Heart left ventricle (tissue), 16 donors: ENCODE data around the gene CAT. TPM values are rescaled to one million over a fixed set of nuclear protein-coding genes. Genes with fewer than 3 reads are reported as not detected.

Source experiments
- ATAC-seq, 4 donors: fragments of 200-7000 bp; cut with Tn5 transposase; one replicate each; pipeline ENCODE4 v1.9.1; 2020 to 2022; ENCODE audit warnings: moderate library complexity in 4 of 4, mild to moderate bottlenecking in 3 of 4, moderate number of reproducible peaks in 1 of 4
- DNase-seq, 5 donors: peaks; one replicate each; pipeline ENCODE4 v3.0.0-alpha.2; 2020
- H3K27ac ChIP-seq, 12 donors: fragments of 200-600 bp; sonication (generic) in 4 of 12; one replicate each; pipeline versions ENCODE4 v1.5.0 to v1.8.0; 2016 to 2022; ENCODE audit warnings: mild to moderate bottlenecking in 2 of 12
- H3K27me3 ChIP-seq, 9 donors: fragments of 200-600 bp; sonication (generic) in 2 of 9; one replicate each; pipeline versions ENCODE4 v1.5.1 to v1.8.0; 2016 to 2022; ENCODE audit warnings: mild to moderate bottlenecking in 3 of 9
- H3K36me3 ChIP-seq, 9 donors: fragments of 200-600 bp; sonication (generic) in 2 of 9; one replicate each; pipeline versions ENCODE4 v1.5.0 to v1.8.0; 2018 to 2022; ENCODE audit warnings: mild to moderate bottlenecking in 2 of 9
- H3K4me1 ChIP-seq, 12 donors: fragments of 200-600 bp; sonication (generic) in 4 of 12; one replicate each; pipeline versions ENCODE4 v1.5.0 to v1.8.0; 2016 to 2022; ENCODE audit warnings: mild to moderate bottlenecking in 3 of 12
- H3K4me3 ChIP-seq, 12 donors: fragments of 200-600 bp; sonication (generic) in 4 of 12; one replicate each; pipeline versions ENCODE4 v1.5.0 to v1.8.0; 2017 to 2022; ENCODE audit warnings: mild to moderate bottlenecking in 9 of 12, moderate library complexity in 4 of 12
- H3K9me3 ChIP-seq, 12 donors: fragments of 200-600 bp; sonication (generic) in 4 of 12; one replicate each; pipeline versions ENCODE4 v1.5.0 to v1.8.0; 2016 to 2022; ENCODE audit warnings: mild to moderate bottlenecking in 1 of 12
- POLR2A ChIP-seq, 2 donors: fragments of 450-650 bp; IDR thresholded peaks; one replicate each; pipeline ENCODE4 v1.6.1; 2017; ENCODE audit warnings: antibody characterized with exemption in 2 of 2, mild to moderate bottlenecking in 2 of 2, moderate library complexity in 2 of 2
- WGBS, 4 donors: extraction: QIAGEN DNeasy Blood & Tissue Kit in 2 of 4; methylation state at CpG; one replicate each; pipeline versions ENCODE4 v1.1.5 to v1.1.7; 2013 to 2018; 5-methylcytosine and 5-hydroxymethylcytosine counted together
- intact Hi-C, 10 donors: fragments of 100-400 bp; cut with DNase I; formaldehyde crosslinking; loops; one replicate each; pipeline versions ENCODE4 v1.11.1 to v1.14.2; 2022
- polyA plus RNA-seq, 2 donors: library from polyadenylated mRNA; stranded (reverse); fragments of 200-250 nt; gene quantifications; one replicate each; pipeline ENCODE4 v1.2.3, GENCODE V29; 2013
- total RNA-seq, 9 donors: library from RNA; depleted of rRNA in 2 of 9; stranded (reverse); fragments of >200 nt in 2 of 9; fragmentation: NEBNext Ultra II Directional in 3 of 9; extraction: Animal tissue kit (Norgen Biotek cat#: 25700) in 3 of 9; gene quantifications; one replicate each; pipeline versions ENCODE4 v1.1.0 to v1.2.4, GENCODE V29; 2016 to 2023
- TF ChIP-seq, protein P1 (sequence below), 12 donors: fragments of 200-600 bp; sonication (generic) in 4 of 12; IDR thresholded peaks; one replicate each; pipeline versions ENCODE4 v1.5.0 to v1.8.0; 2018 to 2022; ENCODE audit warnings: antibody characterized with exemption in 12 of 12, mild to moderate bottlenecking in 5 of 12
- donor health status: ischemic (EF 13 %, LVEDD 7.1; RV severe dilation, severe dysfunction).
- donor health status: healthy with polysubstance abuse.
- donor health status: DM: no; HTN: yes; CAD: no.
- donor health status: DM: no; HTN: no; CAD: no.
- donor health status: ischemic (EF 25% LVEDD 6.9; RV normal size, moderate dysfunction).
- donor health status: ischemic (EF 25% LVEDD 5.7; RV mildly dilated, moderate dysfunction).
- donor health status: healthy.
- donor health status: DM: yes; HTN: yes; CAD: no.
- donor health status: ischemic (EF 35%, LVEDD 5.7; RV mildly dilated, moderate dysfunction).
- donor health status: nonischemic (EF 11% LVEDD 7.7; RV severe dilation, severe dysfunction).
- donor health status: DM: yes; HTN: yes; CAD: no.
- donor health status: PGD.
- donor health status: ischemic (EF 29% LVEDD 5.4; RV normal size, mild dysfunction).
- donor health status: nonischemic (EF 23%, LVEDD 6.1; RV moderate dilation, normal function).

The CAT gene
- total and polyA plus RNA-seq, 11 donors, result 49.9 to 183 (median 88.6) TPM

- Histone ChIP-seq H3K4me3 (no peak overlapping the region), H3K36me3 (no peaks in the 10 kb centered on the region), H3K9me3 (no peaks in the 10 kb centered on the region), H3K27me3 (peaks cover 0 to 3% (median 0%) of the 10 kb centered on the region in 9 donors), H3K27ac (no peak overlapping the region), H3K4me1 (no peaks in the 10 kb centered on the region)
- WGBS, 4 donors, result 88 to 91% (median 89%) methylated on average over 12 of the region's 12 CpGs
- no peak for TF ChIP-seq POLR2A (IDR thresholded peaks at IDR 0.05)
- TF ChIP-seq, protein P1, sequence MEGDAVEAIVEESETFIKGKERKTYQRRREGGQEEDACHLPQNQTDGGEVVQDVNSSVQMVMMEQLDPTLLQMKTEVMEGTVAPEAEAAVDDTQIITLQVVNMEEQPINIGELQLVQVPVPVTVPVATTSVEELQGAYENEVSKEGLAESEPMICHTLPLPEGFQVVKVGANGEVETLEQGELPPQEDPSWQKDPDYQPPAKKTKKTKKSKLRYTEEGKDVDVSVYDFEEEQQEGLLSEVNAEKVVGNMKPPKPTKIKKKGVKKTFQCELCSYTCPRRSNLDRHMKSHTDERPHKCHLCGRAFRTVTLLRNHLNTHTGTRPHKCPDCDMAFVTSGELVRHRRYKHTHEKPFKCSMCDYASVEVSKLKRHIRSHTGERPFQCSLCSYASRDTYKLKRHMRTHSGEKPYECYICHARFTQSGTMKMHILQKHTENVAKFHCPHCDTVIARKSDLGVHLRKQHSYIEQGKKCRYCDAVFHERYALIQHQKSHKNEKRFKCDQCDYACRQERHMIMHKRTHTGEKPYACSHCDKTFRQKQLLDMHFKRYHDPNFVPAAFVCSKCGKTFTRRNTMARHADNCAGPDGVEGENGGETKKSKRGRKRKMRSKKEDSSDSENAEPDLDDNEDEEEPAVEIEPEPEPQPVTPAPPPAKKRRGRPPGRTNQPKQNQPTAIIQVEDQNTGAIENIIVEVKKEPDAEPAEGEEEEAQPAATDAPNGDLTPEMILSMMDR (IDR thresholded peaks at IDR 0.05), result no peak
- DNase-seq, result no peak
- intact Hi-C loops, result loop anchor here in 1 of 10 donors (10.0 kb wide), 1 partner anchor 314 kb away; no protein-coding TSS in a partner anchor
- no peak for ATAC-seq
These were observed 50.3 kb downstream of the CAT start for GRCh38 chr11:34488855-34489557.

- no peak for ATAC-seq
- no peak overlapping the region for H3K4me3 ChIP-seq
- intact Hi-C loops, result loop anchor here (2.0 to 10.0 kb wide), 10 partner anchors 123 to 686 kb away; no protein-coding TSS in a partner anchor
These were observed 51.6 kb downstream of the CAT start for GRCh38 chr11:34490304-34490703.

GRCh38 chr11:34492806-34493414, 54.2 kb downstream of the CAT start:
- no peak overlapping the region for H3K27ac ChIP-seq
- H3K4me3 ChIP-seq, result no peak overlapping the region
- no peaks in the 10 kb centered on the region for H3K4me1 ChIP-seq
- H3K27me3 ChIP-seq, result peaks cover 0 to 3% (median 0%) of the 10 kb centered on the region in 9 donors
- 40 to 46% (median 42%) methylated on average over 8 of the region's 8 CpGs for WGBS, 4 donors
- TF ChIP-seq, protein P1 (IDR thresholded peaks at IDR 0.05), result peak; percentile 44 to 80 (median 69)
- TF ChIP-seq POLR2A (IDR thresholded peaks at IDR 0.05), result no peak
- intact Hi-C loops, result loop anchor here (2.0 to 10.0 kb wide), 10 partner anchors 126 to 688 kb away; no protein-coding TSS in a partner anchor
- no peaks in the 10 kb centered on the region for H3K36me3 ChIP-seq
- DNase-seq (peak in 3 of 5 donors; percentile 16 to 62 (median 31)), ATAC-seq (peak in 1 of 4 donors; percentile 36)
- no peaks in the 10 kb centered on the region for H3K9me3 ChIP-seq

More at GRCh38 chr11:34490304-34490703, 51.6 kb downstream of the CAT start:
- H3K4me1 ChIP-seq, result no peaks in the 10 kb centered on the region
- no peak for DNase-seq
- 69 to 75% (median 72%) methylated on average over 2 of the region's 2 CpGs for WGBS, 4 donors
- no peaks in the 10 kb centered on the region for H3K36me3 ChIP-seq
- TF ChIP-seq, protein P1 (IDR thresholded peaks at IDR 0.05), result no peak
- no peak for TF ChIP-seq POLR2A (IDR thresholded peaks at IDR 0.05)
- H3K27ac ChIP-seq, result no peak overlapping the region
- H3K27me3 ChIP-seq, result peaks cover 0 to 3% (median 0%) of the 10 kb centered on the region in 9 donors
- H3K9me3 ChIP-seq, result no peaks in the 10 kb centered on the region

GRCh38 chr11:34493468-34493867, 54.7 kb downstream of the CAT start:
- intact Hi-C loops, result loop anchor here (2.0 to 10.0 kb wide), 10 partner anchors 126 to 689 kb away; no protein-coding TSS in a partner anchor
- no peaks in the 10 kb centered on the region for H3K4me1 ChIP-seq
- H3K9me3 ChIP-seq, result no peaks in the 10 kb centered on the region
- no peak for DNase-seq
- no peak overlapping the region for H3K4me3 ChIP-seq
- WGBS, 4 donors, result 71 to 86% (median 77%) methylated on average over 8 of the region's 8 CpGs
- ATAC-seq, result no peak
- H3K27ac ChIP-seq, result no peak overlapping the region
- H3K36me3 ChIP-seq, result no peaks in the 10 kb centered on the region
- TF ChIP-seq POLR2A (IDR thresholded peaks at IDR 0.05), result no peak
- TF ChIP-seq, protein P1 (IDR thresholded peaks at IDR 0.05), result no peak
- peaks cover 0 to 3% (median 0%) of the 10 kb centered on the region in 9 donors for H3K27me3 ChIP-seq
